ENCODE measurements around the gene CHID1. TPM values are rescaled to one million over a fixed set of nuclear protein-coding genes. Genes with fewer than 3 reads are reported as not detected.

CHID1 gene
- total RNA-seq, 3 donors from 2014 or later = 52.3 to 64.3 (median 55.3) TPM

DNA sequence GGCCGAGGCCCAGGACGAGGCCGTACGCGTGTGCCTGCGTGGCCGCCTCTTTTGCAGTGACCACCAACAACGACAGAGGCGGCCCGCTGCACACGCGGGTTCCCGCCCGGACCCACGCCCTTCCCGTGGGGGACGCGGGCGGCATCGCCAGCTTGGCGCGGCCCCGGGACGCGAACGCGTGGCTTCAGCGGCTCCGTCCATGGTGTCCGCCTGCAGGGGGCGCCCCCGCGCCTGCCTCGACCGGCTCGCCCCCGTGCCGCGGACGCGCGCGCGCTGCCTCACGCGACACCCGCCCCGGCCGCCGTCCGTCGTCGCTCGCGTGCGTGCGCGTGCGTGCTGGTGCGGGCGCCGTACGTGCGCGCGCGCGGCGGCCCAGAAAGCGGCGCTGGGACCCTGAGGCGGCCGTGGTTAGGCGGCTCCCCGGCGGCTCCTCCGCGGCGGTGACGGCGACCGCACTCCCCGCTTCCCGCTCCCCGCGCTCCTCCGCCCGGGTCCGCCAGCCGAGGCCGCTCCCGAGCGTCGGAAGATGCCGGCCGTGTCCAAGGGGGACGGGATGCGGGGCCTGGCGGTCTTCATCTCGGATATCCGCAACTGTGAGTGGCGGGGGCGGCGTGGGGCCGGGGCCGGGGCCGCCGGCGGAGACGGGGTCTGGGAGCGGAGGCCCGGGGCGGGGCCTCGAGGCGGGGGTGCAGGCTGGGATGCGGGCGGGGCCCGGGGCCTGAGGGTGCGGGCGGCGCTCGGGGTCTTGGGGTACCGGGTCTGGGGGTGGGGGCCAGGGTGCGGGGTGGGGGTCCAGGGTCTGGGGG lies 15.1 kb upstream of the CHID1 start, which contains the start of gene AP2A2:
Gene AP2A2 (plus strand): TSS at position 375 of the 806 bp plus-strand sequence. CDS start 152 bp downstream, at position 527.
- H3K36me3 ChIP-seq (ENCODE audit: low read depth) = no peaks in the 10 kb centered on the region
- ATAC-seq (peak; percentile 94), DNase-seq (peak; percentile 92 to 93 (median 93))
- TF ChIP-seq, protein P1, sequence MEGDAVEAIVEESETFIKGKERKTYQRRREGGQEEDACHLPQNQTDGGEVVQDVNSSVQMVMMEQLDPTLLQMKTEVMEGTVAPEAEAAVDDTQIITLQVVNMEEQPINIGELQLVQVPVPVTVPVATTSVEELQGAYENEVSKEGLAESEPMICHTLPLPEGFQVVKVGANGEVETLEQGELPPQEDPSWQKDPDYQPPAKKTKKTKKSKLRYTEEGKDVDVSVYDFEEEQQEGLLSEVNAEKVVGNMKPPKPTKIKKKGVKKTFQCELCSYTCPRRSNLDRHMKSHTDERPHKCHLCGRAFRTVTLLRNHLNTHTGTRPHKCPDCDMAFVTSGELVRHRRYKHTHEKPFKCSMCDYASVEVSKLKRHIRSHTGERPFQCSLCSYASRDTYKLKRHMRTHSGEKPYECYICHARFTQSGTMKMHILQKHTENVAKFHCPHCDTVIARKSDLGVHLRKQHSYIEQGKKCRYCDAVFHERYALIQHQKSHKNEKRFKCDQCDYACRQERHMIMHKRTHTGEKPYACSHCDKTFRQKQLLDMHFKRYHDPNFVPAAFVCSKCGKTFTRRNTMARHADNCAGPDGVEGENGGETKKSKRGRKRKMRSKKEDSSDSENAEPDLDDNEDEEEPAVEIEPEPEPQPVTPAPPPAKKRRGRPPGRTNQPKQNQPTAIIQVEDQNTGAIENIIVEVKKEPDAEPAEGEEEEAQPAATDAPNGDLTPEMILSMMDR (IDR thresholded peaks at IDR 0.05) = peak; percentile 83
- intact Hi-C loops (cut with DNase I, micrococcal nuclease) = no loop called here
- peak within 1 kb of the TSS; percentile 68 for H3K4me3 ChIP-seq
- H3K9me3 ChIP-seq = no peaks in the 10 kb centered on the region
- H3K4me1 ChIP-seq (ENCODE audit: low read depth) = peaks cover 41% of the 10 kb centered on the region

DNA sequence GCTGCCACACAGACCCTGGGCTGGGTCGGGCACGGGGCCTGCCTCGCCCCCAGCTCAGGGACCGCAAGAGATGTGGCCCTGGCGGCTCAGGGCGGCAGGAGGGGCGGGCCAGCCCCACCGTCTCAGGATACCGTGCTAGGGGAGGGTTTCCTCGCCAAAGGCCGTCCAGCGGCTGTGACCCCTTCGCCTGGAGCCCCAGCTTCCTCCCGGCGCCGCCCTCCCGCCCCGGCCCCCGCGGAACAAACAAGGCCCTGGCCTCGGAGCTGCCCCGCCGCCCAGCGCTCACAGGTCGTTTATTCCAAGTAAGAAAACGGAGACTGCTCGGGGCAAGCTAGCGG lies 14.5 kb upstream of the CHID1 start:
- Histone ChIP-seq H3K9me3 (no peaks in the 10 kb centered on the region), H3K36me3 (ENCODE audit: low read depth) (no peaks in the 10 kb centered on the region), H3K4me3 (no peak overlapping the region), H3K4me1 (ENCODE audit: low read depth) (peaks cover 36% of the 10 kb centered on the region)
- DNase-seq (peak in 1 of 3 donors; percentile 66), ATAC-seq (no peak)
- intact Hi-C loops (cut with DNase I, micrococcal nuclease) = no loop called here
- TF ChIP-seq, protein P1 (IDR thresholded peaks at IDR 0.05) = no peak

DNA sequence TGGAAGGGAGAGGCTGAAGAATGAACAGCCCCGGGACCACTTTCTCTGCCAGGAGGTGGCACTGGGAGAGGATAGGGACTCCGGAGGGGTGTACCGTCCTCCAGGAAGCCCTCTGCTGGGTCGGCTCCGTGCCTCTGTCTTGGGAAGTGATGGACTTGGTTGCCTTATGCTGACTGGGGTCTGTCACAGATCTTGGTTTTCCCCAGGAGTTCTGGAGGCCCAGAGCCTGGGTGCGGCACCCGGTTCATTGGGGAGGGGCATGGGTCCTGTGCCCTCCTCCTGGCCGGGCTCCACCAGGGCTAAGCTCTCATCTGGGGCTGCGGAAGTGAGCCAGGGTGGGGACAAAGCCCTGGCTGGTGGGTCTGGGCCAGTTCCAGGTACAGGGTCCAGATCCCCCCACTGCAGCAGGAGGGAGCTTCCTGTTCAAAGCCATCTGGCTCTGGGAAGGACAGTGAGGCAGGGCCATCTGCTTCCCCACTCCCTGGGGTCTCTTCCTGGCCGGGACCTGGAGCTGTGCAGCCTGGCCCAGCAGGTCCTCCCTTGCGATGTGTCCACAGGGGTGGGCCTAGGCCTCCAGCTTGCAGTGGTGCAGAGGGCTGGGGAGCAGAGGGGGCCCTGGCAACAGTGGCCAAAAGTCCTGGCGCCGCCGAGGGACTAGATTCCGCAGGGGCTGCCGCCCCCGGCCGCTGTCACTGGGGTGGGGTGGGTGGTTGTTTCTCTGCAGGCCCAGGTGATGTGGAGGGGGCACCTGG lies 14.0 kb upstream of the CHID1 start:
- H3K9me3 ChIP-seq = no peaks in the 10 kb centered on the region
- no peak overlapping the region for H3K4me3 ChIP-seq
- peaks cover 31% of the 10 kb centered on the region for H3K4me1 ChIP-seq (ENCODE audit: low read depth)
- no peaks in the 10 kb centered on the region for H3K36me3 ChIP-seq (ENCODE audit: low read depth)
- peak in 1 of 3 donors; percentile 50 for DNase-seq
- TF ChIP-seq, protein P1 (IDR thresholded peaks at IDR 0.05) = no peak
- no peak for ATAC-seq
- intact Hi-C loops (cut with DNase I, micrococcal nuclease) = no loop called here

DNA sequence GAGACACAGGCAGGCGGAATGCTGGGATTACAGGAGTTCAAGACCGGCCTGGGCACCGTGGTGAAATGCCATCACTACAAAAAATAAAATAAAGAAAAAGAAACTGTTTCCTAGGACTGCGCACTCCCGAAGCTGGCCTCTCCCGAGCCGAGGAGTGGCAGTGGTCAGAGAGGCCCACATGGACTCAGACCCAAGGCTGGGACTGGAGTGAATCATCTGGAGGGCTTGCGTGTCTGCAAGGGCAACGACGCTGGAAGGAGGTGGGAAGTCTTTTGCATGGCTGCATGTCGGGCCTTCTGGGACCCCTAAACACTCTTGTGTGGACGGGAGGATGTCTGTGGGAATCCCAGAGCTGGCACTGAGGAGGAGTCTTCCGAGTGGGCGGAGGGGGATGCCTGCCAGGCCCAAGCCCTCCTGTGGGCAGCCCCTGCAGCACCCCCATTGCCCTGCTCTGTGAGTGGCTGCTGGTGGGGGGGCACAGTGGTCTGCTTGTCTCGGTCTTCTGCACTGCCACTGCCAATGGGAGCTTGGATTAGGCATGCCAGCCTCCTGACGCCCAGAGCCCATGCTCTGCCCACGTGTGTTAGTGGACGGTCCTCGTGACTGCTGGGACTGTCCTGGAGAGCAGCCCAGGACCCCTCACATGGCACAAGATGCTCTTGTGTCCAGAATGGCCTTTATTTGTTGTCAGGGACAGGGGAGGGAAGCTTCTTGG lies 13.2 kb upstream of the CHID1 start:
- no peaks in the 10 kb centered on the region for H3K36me3 ChIP-seq (ENCODE audit: low read depth)
- TF ChIP-seq, protein P1 (IDR thresholded peaks at IDR 0.05) = no peak
- DNase-seq (no peak), ATAC-seq (no peak)
- H3K9me3 ChIP-seq = no peaks in the 10 kb centered on the region
- intact Hi-C loops (cut with DNase I, micrococcal nuclease) = no loop called here
- H3K4me3 ChIP-seq = no peak overlapping the region
- H3K4me1 ChIP-seq (ENCODE audit: low read depth) = peaks cover 23% of the 10 kb centered on the region

- TF ChIP-seq, protein P1 (IDR thresholded peaks at IDR 0.05) = no peak
- H3K4me3 ChIP-seq = no peak overlapping the region
- H3K36me3 ChIP-seq (ENCODE audit: low read depth) = no peaks in the 10 kb centered on the region
- no peaks in the 10 kb centered on the region for H3K9me3 ChIP-seq
- ATAC-seq (no peak), DNase-seq (peak in 1 of 3 donors; percentile 24)
- peaks cover 8% of the 10 kb centered on the region for H3K4me1 ChIP-seq (ENCODE audit: low read depth)
- intact Hi-C loops (cut with DNase I, micrococcal nuclease) = no loop called here
Measured at GRCh38 chr11:921921-922678, 11.5 kb upstream of the CHID1 start.
